Activated CD4-positive, alpha-beta T cell treated with anti-CD3 and anti-CD28 coated beads, Interleukin-2, amount 10 ng/mL, durations not matched to agents 7 days and 5 days (primary cell): ENCODE data around the gene OCIAD2. TPM values are rescaled to one million over a fixed set of nuclear protein-coding genes. Genes with fewer than 3 reads are reported as not detected.
A peak's percentile ranks its signal among the peaks of the same experiment; 100 is the strongest.

ENCODE experiments used
- CTCF ChIA-PET: fragments of 350-600 bp; sonication (Branson Sonifier 250); formaldehyde crosslinking; loops from one replicate; lab custom pipeline; 2021; ENCODE audit warnings: antibody characterized with exemption; lab: Charles Lee
- POLR2A ChIA-PET: fragments of 350-600 bp; sonication (Branson Sonifier 250); formaldehyde crosslinking; loops from one replicate; lab custom pipeline; 2021; ENCODE audit warnings: antibody characterized with exemption; lab: Charles Lee
- DNase-seq: peaks from one replicate; pipeline ENCODE4 v3.0.0-alpha.2; 2020
- H3K27ac Mint-ChIP-seq: one replicate; pipeline ENCODE4 v1.8.0; 2021; ENCODE audit warnings: mild to moderate bottlenecking, moderate library complexity, mixed read lengths
- H3K27me3 Mint-ChIP-seq: one replicate; pipeline ENCODE4 v1.8.0; 2021; ENCODE audit warnings: mixed read lengths
- H3K36me3 Mint-ChIP-seq: one replicate; pipeline ENCODE4 v1.8.0; 2021; ENCODE audit warnings: low read depth, mixed read lengths
- H3K4me1 Mint-ChIP-seq: one replicate; pipeline ENCODE4 v1.8.0; 2021; ENCODE audit warnings: mixed read lengths
- H3K4me3 Mint-ChIP-seq: one replicate; pipeline ENCODE4 v1.8.0; 2021; ENCODE audit warnings: mild to moderate bottlenecking, moderate library complexity, mixed read lengths
- H3K9me3 Mint-ChIP-seq: one replicate; pipeline ENCODE4 v1.8.0; 2021; ENCODE audit warnings: mixed read lengths
- total RNA-seq, 2 experiments: library from RNA; stranded (reverse); gene quantifications; one replicate each; pipeline ENCODE4 v1.2.3, GENCODE V29; 2021

OCIAD2 gene
- total RNA-seq: 100 to 1,000 TPM in 1 of 2 experiments, 10 to 100 TPM in 1; 99.0 to 137 TPM

- DNase-seq: peak; percentile 87
- H3K4me1 Mint-ChIP-seq: peaks cover 47% of the 10 kb centered on the region
- peaks cover 32% of the 10 kb centered on the region for H3K36me3 Mint-ChIP-seq
- H3K27me3 Mint-ChIP-seq: no peaks in the 10 kb centered on the region
- CTCF ChIA-PET: interaction anchor here (0.6 to 1.3 kb wide), 5 partner anchors 9 to 328 kb away, joined by 3 to 4 read pairs (median 4); no protein-coding TSS in a partner anchor
- POLR2A ChIA-PET: no interaction called here
- H3K9me3 Mint-ChIP-seq: no peaks in the 10 kb centered on the region
- peak within 1 kb of the TSS; percentile 85 for H3K4me3 Mint-ChIP-seq
- H3K27ac Mint-ChIP-seq: peak within 1 kb of the TSS; percentile 91
Measured at GRCh38 chr4:48906206-48907173, at the start of gene OCIAD2. Gene OCIAD2 (minus strand): TSS chr4:48906774. CDS start chr4:48904549, 2,225 bp downstream.

GRCh38 chr4:48954314-48954713 lies 47.7 kb upstream of the OCIAD2 start:
- DNase-seq: no peak
- H3K27ac Mint-ChIP-seq: no peak overlapping the region
- H3K4me1 Mint-ChIP-seq: no peaks in the 10 kb centered on the region
- no peaks in the 10 kb centered on the region for H3K36me3 Mint-ChIP-seq
- peaks cover 2% of the 10 kb centered on the region for H3K27me3 Mint-ChIP-seq
- H3K4me3 Mint-ChIP-seq: no peak overlapping the region
- CTCF ChIA-PET: interaction anchor here (1.1 kb wide), 1 partner anchor 22 kb away, joined by 3 read pairs; no protein-coding TSS in a partner anchor
- POLR2A ChIA-PET: no interaction called here
- H3K9me3 Mint-ChIP-seq: no peaks in the 10 kb centered on the region

- H3K27ac Mint-ChIP-seq: no peak overlapping the region
- H3K4me3 Mint-ChIP-seq: no peak overlapping the region
- peaks cover 5% of the 10 kb centered on the region for H3K4me1 Mint-ChIP-seq
- peaks cover 2% of the 10 kb centered on the region for H3K27me3 Mint-ChIP-seq
- no peak for DNase-seq
- ChIA-PET CTCF (interaction anchor here (0.6 to 0.8 kb wide), 2 partner anchors 9 to 241 kb away, joined by 3 read pairs; no protein-coding TSS in a partner anchor), POLR2A (no interaction called here)
- H3K9me3 Mint-ChIP-seq: no peaks in the 10 kb centered on the region
- H3K36me3 Mint-ChIP-seq: no peaks in the 10 kb centered on the region
Measured at GRCh38 chr4:48949518-48950219, 43.1 kb upstream of the OCIAD2 start.

- CTCF ChIA-PET: interaction anchor here (0.6 kb wide), 1 partner anchor 240 kb away, joined by 3 read pairs; no protein-coding TSS in a partner anchor
- Mint-ChIP-seq H3K36me3 (no peaks in the 10 kb centered on the region), H3K9me3 (no peaks in the 10 kb centered on the region), H3K4me3 (no peak overlapping the region), H3K27ac (no peak overlapping the region), H3K27me3 (peaks cover 2% of the 10 kb centered on the region), H3K4me1 (peaks cover 10% of the 10 kb centered on the region)
- DNase-seq: no peak
- POLR2A ChIA-PET: no interaction called here
Measured at GRCh38 chr4:48949086-48949485, 42.5 kb upstream of the OCIAD2 start.

- H3K36me3 Mint-ChIP-seq: no peaks in the 10 kb centered on the region
- H3K4me1 Mint-ChIP-seq: peaks cover 12% of the 10 kb centered on the region
- peaks cover 2% of the 10 kb centered on the region for H3K27me3 Mint-ChIP-seq
- H3K9me3 Mint-ChIP-seq: no peaks in the 10 kb centered on the region
- H3K4me3 Mint-ChIP-seq: no peak overlapping the region
- CTCF ChIA-PET: no interaction called here
- no peak overlapping the region for H3K27ac Mint-ChIP-seq
- POLR2A ChIA-PET: no interaction called here
- no peak for DNase-seq
Measured at GRCh38 chr4:48947731-48948130, 41.2 kb upstream of the OCIAD2 start.

- peaks cover 12% of the 10 kb centered on the region for H3K4me1 Mint-ChIP-seq
- no peaks in the 10 kb centered on the region for H3K36me3 Mint-ChIP-seq
- no peaks in the 10 kb centered on the region for H3K9me3 Mint-ChIP-seq
- no peak overlapping the region for H3K27ac Mint-ChIP-seq
- H3K4me3 Mint-ChIP-seq: no peak overlapping the region
- CTCF ChIA-PET: interaction anchor here (1.3 kb wide), 1 partner anchor 21 kb away, joined by 4 read pairs; no protein-coding TSS in a partner anchor
- H3K27me3 Mint-ChIP-seq: peaks cover 8% of the 10 kb centered on the region
- DNase-seq: no peak
- POLR2A ChIA-PET: no interaction called here
Measured at GRCh38 chr4:48945981-48946380, 39.4 kb upstream of the OCIAD2 start.

- CTCF ChIA-PET: interaction anchor here (0.5 to 2.1 kb wide), 21 partner anchors 10 to 917 kb away, joined by 3 to 7 read pairs (median 4); partner anchors contain the start of gene OCIAD2
- peaks cover 12% of the 10 kb centered on the region for H3K4me1 Mint-ChIP-seq
- peaks cover 11% of the 10 kb centered on the region for H3K27me3 Mint-ChIP-seq
- H3K36me3 Mint-ChIP-seq: no peaks in the 10 kb centered on the region
- POLR2A ChIA-PET: no interaction called here
- no peaks in the 10 kb centered on the region for H3K9me3 Mint-ChIP-seq
- H3K27ac Mint-ChIP-seq: no peak overlapping the region
- no peak overlapping the region for H3K4me3 Mint-ChIP-seq
- peak; percentile 68 for DNase-seq
Measured at GRCh38 chr4:48944756-48945241, 38.2 kb upstream of the OCIAD2 start.

GRCh38 chr4:48944252-48944651 lies 37.7 kb upstream of the OCIAD2 start:
- H3K36me3 Mint-ChIP-seq: no peaks in the 10 kb centered on the region
- CTCF ChIA-PET: interaction anchor here (0.5 to 2.1 kb wide), 13 partner anchors 10 to 502 kb away, joined by 3 to 6 read pairs (median 4); no protein-coding TSS in a partner anchor
- no peaks in the 10 kb centered on the region for H3K9me3 Mint-ChIP-seq
- H3K4me1 Mint-ChIP-seq: peaks cover 12% of the 10 kb centered on the region
- no peak overlapping the region for H3K27ac Mint-ChIP-seq
- POLR2A ChIA-PET: no interaction called here
- no peak for DNase-seq
- peaks cover 11% of the 10 kb centered on the region for H3K27me3 Mint-ChIP-seq
- no peak overlapping the region for H3K4me3 Mint-ChIP-seq

- POLR2A ChIA-PET: no interaction called here
- Mint-ChIP-seq H3K27me3 (peaks cover 11% of the 10 kb centered on the region), H3K4me3 (no peak overlapping the region), H3K36me3 (no peaks in the 10 kb centered on the region), H3K4me1 (peaks cover 12% of the 10 kb centered on the region), H3K27ac (no peak overlapping the region), H3K9me3 (no peaks in the 10 kb centered on the region)
- no peak for DNase-seq
- CTCF ChIA-PET: interaction anchor here (2.1 kb wide), 1 partner anchor 9 kb away, joined by 6 read pairs; no protein-coding TSS in a partner anchor
Measured at GRCh38 chr4:48943387-48943786, 36.8 kb upstream of the OCIAD2 start.

- Mint-ChIP-seq H3K4me1 (peaks cover 8% of the 10 kb centered on the region), H3K27me3 (peaks cover 11% of the 10 kb centered on the region), H3K36me3 (no peaks in the 10 kb centered on the region), H3K4me3 (no peak overlapping the region), H3K9me3 (no peaks in the 10 kb centered on the region), H3K27ac (no peak overlapping the region)
- DNase-seq: no peak
- POLR2A ChIA-PET: no interaction called here
- CTCF ChIA-PET: no interaction called here
Measured at GRCh38 chr4:48939785-48940184, 33.2 kb upstream of the OCIAD2 start.

GRCh38 chr4:48938831-48939230 lies 32.3 kb upstream of the OCIAD2 start:
- no peak for DNase-seq
- Mint-ChIP-seq H3K36me3 (no peaks in the 10 kb centered on the region), H3K27ac (no peak overlapping the region), H3K4me3 (no peak overlapping the region), H3K27me3 (peaks cover 11% of the 10 kb centered on the region), H3K4me1 (no peaks in the 10 kb centered on the region), H3K9me3 (no peaks in the 10 kb centered on the region)
- POLR2A ChIA-PET: no interaction called here
- CTCF ChIA-PET: no interaction called here

- Mint-ChIP-seq H3K36me3 (no peaks in the 10 kb centered on the region), H3K27me3 (peaks cover 11% of the 10 kb centered on the region), H3K27ac (no peak overlapping the region), H3K4me1 (no peaks in the 10 kb centered on the region), H3K9me3 (no peaks in the 10 kb centered on the region), H3K4me3 (no peak overlapping the region)
- ChIA-PET CTCF (no interaction called here), POLR2A (no interaction called here)
- no peak for DNase-seq
Measured at GRCh38 chr4:48937033-48937432, 30.5 kb upstream of the OCIAD2 start.
